K562 treated with DMSO at 1 percent for 12 hours (cell line): ENCODE results near the gene AASDHPPT. TPM values are rescaled to one million over a fixed set of nuclear protein-coding genes. Genes with fewer than 3 reads are reported as not detected.

Source experiments
- total RNA-seq: library from RNA; unstranded; fragments of 300-600 nt; gene quantifications from 2 replicates; pipeline ENCODE4 v1.2.3, GENCODE V29; 2022; ENCODE audit not compliant: insufficient read depth

AASDHPPT gene, protein sequence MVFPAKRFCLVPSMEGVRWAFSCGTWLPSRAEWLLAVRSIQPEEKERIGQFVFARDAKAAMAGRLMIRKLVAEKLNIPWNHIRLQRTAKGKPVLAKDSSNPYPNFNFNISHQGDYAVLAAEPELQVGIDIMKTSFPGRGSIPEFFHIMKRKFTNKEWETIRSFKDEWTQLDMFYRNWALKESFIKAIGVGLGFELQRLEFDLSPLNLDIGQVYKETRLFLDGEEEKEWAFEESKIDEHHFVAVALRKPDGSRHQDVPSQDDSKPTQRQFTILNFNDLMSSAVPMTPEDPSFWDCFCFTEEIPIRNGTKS
- total RNA-seq, result 11.7 and 24.9 TPM in 2 replicates

DNA sequence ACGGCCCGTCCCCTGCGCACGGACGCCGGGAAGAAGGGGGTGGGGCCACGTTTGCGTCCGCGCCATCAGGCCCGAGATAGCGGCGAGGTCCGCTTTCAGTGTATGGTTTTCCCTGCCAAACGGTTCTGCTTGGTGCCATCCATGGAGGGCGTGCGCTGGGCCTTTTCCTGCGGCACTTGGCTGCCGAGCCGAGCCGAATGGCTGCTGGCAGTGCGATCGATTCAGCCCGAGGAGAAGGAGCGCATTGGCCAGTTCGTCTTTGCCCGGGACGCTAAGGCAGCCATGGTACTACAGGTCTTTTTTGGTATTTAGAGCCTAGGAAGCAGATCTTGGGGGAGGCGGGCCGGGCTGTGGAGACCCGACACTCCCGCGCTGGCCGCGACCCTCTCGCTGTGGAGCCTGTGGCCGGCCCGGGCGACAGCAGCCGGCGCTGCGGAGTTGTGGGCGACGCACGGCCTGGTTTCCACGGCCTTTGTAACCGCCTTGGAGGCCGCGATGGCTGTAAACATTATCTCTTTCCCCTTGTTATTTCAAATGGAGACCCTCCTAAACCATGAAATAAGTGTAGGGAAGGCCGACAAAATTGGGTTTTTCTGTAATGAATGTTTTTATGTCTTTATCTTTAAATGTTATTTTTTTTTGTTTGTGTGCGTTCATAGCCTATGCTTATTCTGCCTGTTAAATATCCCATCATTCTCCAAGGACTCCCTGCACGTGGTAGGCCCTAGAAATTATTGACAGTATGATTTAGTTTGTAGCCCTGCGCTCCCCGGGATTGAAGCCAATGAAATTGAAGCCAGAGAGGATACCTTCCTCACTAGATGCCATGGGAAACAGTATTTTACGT lies at the start of gene AASDHPPT:
TSS of gene AASDHPPT (plus strand) at position 54 of the 847 bp plus-strand sequence. CDS start at position 103, 49 bp downstream.

DNA sequence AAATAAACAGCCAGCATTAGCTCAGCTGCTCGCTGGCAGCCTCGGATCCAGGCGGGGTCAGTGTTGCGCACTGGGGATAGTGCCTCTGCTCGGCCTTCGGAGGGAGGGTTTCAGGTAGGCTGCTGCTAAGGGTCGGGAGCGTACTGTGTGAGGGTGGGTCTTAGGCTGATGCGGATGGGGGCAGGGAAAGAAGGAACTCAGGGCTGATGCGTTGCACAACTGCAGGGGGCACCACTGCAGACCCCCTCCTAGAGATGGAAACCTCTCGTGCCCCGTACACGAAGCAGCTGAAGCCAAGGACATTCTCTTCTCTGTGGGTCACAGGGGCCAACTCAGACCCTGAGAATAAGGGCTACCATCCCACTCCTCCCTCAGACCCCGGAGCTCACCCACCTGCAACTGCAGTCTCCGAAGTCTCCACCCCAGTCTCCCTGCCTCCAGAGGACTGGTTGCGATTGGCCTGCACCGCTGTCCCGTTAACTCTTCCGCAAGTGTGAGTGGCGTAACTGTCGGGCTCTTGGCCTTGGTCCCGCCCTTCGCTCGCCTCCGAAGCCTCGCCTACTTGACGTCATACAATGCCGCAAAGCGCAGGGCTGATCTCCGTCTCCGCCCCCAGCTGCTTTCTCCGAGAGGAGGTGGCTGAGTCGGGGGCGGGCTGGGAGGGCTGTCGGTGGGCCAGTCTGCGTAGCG lies 398 bp upstream of the AASDHPPT start, which contains the start of gene KBTBD3:
TSS of gene KBTBD3 (minus strand) at position 429 of the 690 bp plus-strand sequence. CDS start 18,250 bp downstream, outside the sequence.

Other genes starting within 250 kb of the AASDHPPT start
- gene MSANTD4, start 55.4 kb upstream of the AASDHPPT start, total RNA-seq, result 2.3 and 10.6 TPM in 2 replicates
- gene KBTBD3, start 315 bp upstream of the AASDHPPT start, total RNA-seq, result 2.9 TPM in 2 replicates